Neural cell (in vitro differentiated cells): ENCODE results near the gene KLC1. TPM values are rescaled to one million over a fixed set of nuclear protein-coding genes. Genes with fewer than 3 reads are reported as not detected.

Experiments
- H2AFZ ChIP-seq: fragments of 200-600, 300-800 bp; sonication (generic), shearing (Covaris generic); 2 replicates; pipeline ENCODE4 v1.6.0; 2014; ENCODE audit warnings: low read depth, mild to moderate bottlenecking, antibody characterized with exemption, low read length, moderate library complexity
- H3F3A ChIP-seq: fragments of 200-600 bp; shearing (Covaris generic); 2 replicates; pipeline ENCODE4 v1.6.1; 2016; ENCODE audit warnings: mild to moderate bottlenecking, moderate library complexity, mixed read lengths, antibody characterized with exemption, low read length; ENCODE audit not compliant: insufficient read depth, poor library complexity, severe bottlenecking
- H3K27ac ChIP-seq: fragments of 200-600, 300-800 bp; sonication (generic), shearing (Covaris generic); 2 replicates; pipeline ENCODE4 v1.5.1; 2014; ENCODE audit warnings: mild to moderate bottlenecking, low read length, moderate library complexity
- H3K27me3 ChIP-seq: fragments of 300-800, 200-600 bp; sonication (generic), shearing (Covaris generic); 2 replicates; pipeline ENCODE4 v1.6.0; 2014; ENCODE audit warnings: mild to moderate bottlenecking, low read depth, low read length, moderate library complexity; ENCODE audit not compliant: insufficient read depth
- H3K36me3 ChIP-seq: fragments of 300-800, 200-600 bp; sonication (generic), shearing (Covaris generic); 2 replicates; pipeline ENCODE4 v1.5.1; 2014; ENCODE audit warnings: mild to moderate bottlenecking, antibody characterized with exemption, low read length, moderate library complexity; ENCODE audit not compliant: insufficient read depth
- H3K4me2 ChIP-seq: fragments of 300-800, 200-600 bp; sonication (generic), shearing (Covaris generic); 2 replicates; pipeline ENCODE4 v1.6.0; 2014; ENCODE audit warnings: mild to moderate bottlenecking, low read length
- H3K4me3 ChIP-seq: fragments of 300-800, 200-600 bp; sonication (generic), shearing (Covaris generic); 2 replicates; pipeline ENCODE4 v1.5.1; 2014; ENCODE audit warnings: mild to moderate bottlenecking, low read length, moderate library complexity
- H3K79me2 ChIP-seq: fragments of 200-600 bp; shearing (Covaris generic); replicated peaks from 2 replicates; pipeline ENCODE4 v1.6.0; 2014; ENCODE audit warnings: mild to moderate bottlenecking, low read length, moderate library complexity; ENCODE audit not compliant: insufficient read depth
- H3K9ac ChIP-seq: fragments of 300-800, 200-600 bp; sonication (generic), shearing (Covaris generic); 2 replicates; pipeline ENCODE4 v1.6.1; 2016; ENCODE audit warnings: mild to moderate bottlenecking, low read length, mixed read lengths
- H3K9me2 ChIP-seq: fragments of 200-600 bp; shearing (Covaris generic); 2 replicates; pipeline ENCODE4 v1.6.1; 2016; ENCODE audit warnings: mild to moderate bottlenecking, low read length, mixed read lengths; ENCODE audit not compliant: insufficient read depth
- H3K9me3 ChIP-seq: fragments of 200-600, 300-800 bp; sonication (generic), shearing (Covaris generic); 2 replicates; pipeline ENCODE4 v1.6.1; 2016; ENCODE audit warnings: mild to moderate bottlenecking, mixed run types, low read length, moderate library complexity, mixed read lengths
- H4K20me1 ChIP-seq: fragments of 200-600 bp; shearing (Covaris generic); 2 replicates; pipeline ENCODE4 v1.6.1; 2016; ENCODE audit warnings: mild to moderate bottlenecking, mixed run types; ENCODE audit not compliant: insufficient read depth
- EP300 ChIP-seq: fragments of 450-650 bp; conservative IDR thresholded peaks from 2 replicates; pipeline ENCODE4 v1.6.1; 2014; ENCODE audit warnings: antibody characterized with exemption, mild to moderate bottlenecking, moderate library complexity; ENCODE audit not compliant: poor library complexity, severe bottlenecking
- EZH2 ChIP-seq: fragments of 200-600, 300-800 bp; shearing (Covaris generic), sonication (generic); IDR thresholded peaks from 2 replicates; pipeline ENCODE4 v1.6.1; 2014; ENCODE audit warnings: antibody characterized with exemption, low read length, borderline replicate concordance, mild to moderate bottlenecking; ENCODE audit not compliant: insufficient read depth, poor library complexity, severe bottlenecking
- MXI1 ChIP-seq: fragments of 450-650 bp; conservative IDR thresholded peaks from 2 replicates; pipeline ENCODE4 v1.6.1; 2014; ENCODE audit warnings: antibody characterized with exemption, mild to moderate bottlenecking; ENCODE audit not compliant: poor library complexity, severe bottlenecking
- POLR2AphosphoS5 ChIP-seq: IDR thresholded peaks from 2 replicates; pipeline ENCODE4 v1.6.1; 2012
- RAD21 ChIP-seq: fragments of 450-650 bp; conservative IDR thresholded peaks from 2 replicates; pipeline ENCODE4 v1.6.1; 2014; ENCODE audit warnings: antibody characterized with exemption, mild to moderate bottlenecking, moderate library complexity
- SMC3 ChIP-seq: fragments of 450-650 bp; conservative IDR thresholded peaks from 2 replicates; pipeline ENCODE4 v1.6.1; 2014; ENCODE audit warnings: antibody characterized with exemption, mild to moderate bottlenecking, moderate library complexity; ENCODE audit not compliant: poor library complexity
- TAF1 ChIP-seq: IDR thresholded peaks from 2 replicates; pipeline ENCODE4 v1.6.1; 2012; ENCODE audit warnings: low read depth
- polyA minus RNA-seq: library from RNA; depleted of rRNA, polyadenylated mRNA; stranded (reverse); fragments of >200 nt; gene quantifications from 2 replicates; pipeline ENCODE4 v1.2.3, GENCODE V29; 2014
- polyA plus RNA-seq: library from polyadenylated mRNA; depleted of rRNA; stranded (reverse); fragments of >200 nt; gene quantifications from 2 replicates; pipeline ENCODE4 v1.2.3, GENCODE V29; 2014
- TF ChIP-seq, protein P1 (sequence below): fragments of 450-650 bp; IDR thresholded peaks from 2 replicates; pipeline ENCODE4 v1.5.1; 2014; ENCODE audit warnings: antibody characterized with exemption, mild to moderate bottlenecking, moderate library complexity; ENCODE audit not compliant: poor library complexity, severe bottlenecking
- TF ChIP-seq, protein P2 (sequence below): IDR thresholded peaks from 2 replicates; pipeline ENCODE4 v1.6.1; 2012; ENCODE audit warnings: borderline replicate concordance

KLC1 gene
- polyA plus RNA-seq (1,243 and 1,272 TPM in 2 replicates), polyA minus RNA-seq (589 and 744 TPM in 2 replicates)

DNA sequence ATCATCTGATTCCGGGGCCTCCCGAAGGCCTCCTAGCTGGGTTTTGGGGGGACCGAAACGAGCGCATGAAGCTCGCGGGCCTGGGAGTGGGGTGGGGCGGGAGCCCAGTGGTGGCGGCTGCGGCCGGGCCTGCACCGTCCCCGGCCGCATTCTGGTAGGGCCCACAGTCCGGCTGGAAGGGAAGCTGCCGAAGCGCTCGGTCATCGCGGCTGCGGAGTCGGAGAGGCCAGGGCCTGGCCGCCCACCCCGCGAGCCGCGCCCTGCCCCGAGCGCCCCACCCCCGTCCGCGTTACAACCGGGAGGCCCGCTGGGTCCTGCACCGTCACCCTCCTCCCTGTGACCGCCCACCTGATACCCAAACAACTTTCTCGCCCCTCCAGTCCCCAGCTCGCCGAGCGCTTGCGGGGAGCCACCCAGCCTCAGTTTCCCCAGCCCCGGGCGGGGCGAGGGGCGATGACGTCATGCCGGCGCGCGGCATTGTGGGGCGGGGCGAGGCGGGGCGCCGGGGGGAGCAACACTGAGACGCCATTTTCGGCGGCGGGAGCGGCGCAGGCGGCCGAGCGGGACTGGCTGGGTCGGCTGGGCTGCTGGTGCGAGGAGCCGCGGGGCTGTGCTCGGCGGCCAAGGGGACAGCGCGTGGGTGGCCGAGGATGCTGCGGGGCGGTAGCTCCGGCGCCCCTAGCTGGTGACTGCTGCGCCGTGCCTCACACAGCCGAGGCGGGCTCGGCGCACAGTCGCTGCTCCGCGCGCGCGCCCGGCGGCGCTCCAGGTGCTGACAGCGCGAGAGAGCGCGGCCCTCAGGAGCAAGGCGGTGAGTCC lies at the start of gene KLC1:
Gene KLC1, plus strand, starts transcription at position 528 of the 819 bp plus-strand sequence. CDS start 25,354 bp downstream, outside the sequence.
- Histone ChIP-seq H3K36me3 (no peaks in the 10 kb centered on the region), H3K79me2 (peaks cover 52% of the 10 kb centered on the region), H3K9me2 (no peaks in the 10 kb centered on the region), H3K27me3 (no peaks in the 10 kb centered on the region), H3K9ac (peak within 1 kb of the TSS; percentile 97), H4K20me1 (no peaks in the 10 kb centered on the region), H2AFZ (peak within 1 kb of the TSS; percentile 95), H3K4me2 (peak within 1 kb of the TSS; percentile 75), H3K27ac (peak within 1 kb of the TSS; percentile 88), H3F3A (no peaks in the 10 kb centered on the region), H3K9me3 (no peaks in the 10 kb centered on the region), H3K4me3 (peak within 1 kb of the TSS; percentile 89)
- TF ChIP-seq, protein P1, sequence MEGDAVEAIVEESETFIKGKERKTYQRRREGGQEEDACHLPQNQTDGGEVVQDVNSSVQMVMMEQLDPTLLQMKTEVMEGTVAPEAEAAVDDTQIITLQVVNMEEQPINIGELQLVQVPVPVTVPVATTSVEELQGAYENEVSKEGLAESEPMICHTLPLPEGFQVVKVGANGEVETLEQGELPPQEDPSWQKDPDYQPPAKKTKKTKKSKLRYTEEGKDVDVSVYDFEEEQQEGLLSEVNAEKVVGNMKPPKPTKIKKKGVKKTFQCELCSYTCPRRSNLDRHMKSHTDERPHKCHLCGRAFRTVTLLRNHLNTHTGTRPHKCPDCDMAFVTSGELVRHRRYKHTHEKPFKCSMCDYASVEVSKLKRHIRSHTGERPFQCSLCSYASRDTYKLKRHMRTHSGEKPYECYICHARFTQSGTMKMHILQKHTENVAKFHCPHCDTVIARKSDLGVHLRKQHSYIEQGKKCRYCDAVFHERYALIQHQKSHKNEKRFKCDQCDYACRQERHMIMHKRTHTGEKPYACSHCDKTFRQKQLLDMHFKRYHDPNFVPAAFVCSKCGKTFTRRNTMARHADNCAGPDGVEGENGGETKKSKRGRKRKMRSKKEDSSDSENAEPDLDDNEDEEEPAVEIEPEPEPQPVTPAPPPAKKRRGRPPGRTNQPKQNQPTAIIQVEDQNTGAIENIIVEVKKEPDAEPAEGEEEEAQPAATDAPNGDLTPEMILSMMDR: peak; percentile 42
- TF ChIP-seq SMC3 (no peak), EP300 (peak; percentile 49), RAD21 (peak; percentile 35), TAF1 (peak; percentile 77), MXI1 (peak; percentile 79), EZH2 (no peak), POLR2AphosphoS5 (peak; percentile 98)
- TF ChIP-seq, protein P2, sequence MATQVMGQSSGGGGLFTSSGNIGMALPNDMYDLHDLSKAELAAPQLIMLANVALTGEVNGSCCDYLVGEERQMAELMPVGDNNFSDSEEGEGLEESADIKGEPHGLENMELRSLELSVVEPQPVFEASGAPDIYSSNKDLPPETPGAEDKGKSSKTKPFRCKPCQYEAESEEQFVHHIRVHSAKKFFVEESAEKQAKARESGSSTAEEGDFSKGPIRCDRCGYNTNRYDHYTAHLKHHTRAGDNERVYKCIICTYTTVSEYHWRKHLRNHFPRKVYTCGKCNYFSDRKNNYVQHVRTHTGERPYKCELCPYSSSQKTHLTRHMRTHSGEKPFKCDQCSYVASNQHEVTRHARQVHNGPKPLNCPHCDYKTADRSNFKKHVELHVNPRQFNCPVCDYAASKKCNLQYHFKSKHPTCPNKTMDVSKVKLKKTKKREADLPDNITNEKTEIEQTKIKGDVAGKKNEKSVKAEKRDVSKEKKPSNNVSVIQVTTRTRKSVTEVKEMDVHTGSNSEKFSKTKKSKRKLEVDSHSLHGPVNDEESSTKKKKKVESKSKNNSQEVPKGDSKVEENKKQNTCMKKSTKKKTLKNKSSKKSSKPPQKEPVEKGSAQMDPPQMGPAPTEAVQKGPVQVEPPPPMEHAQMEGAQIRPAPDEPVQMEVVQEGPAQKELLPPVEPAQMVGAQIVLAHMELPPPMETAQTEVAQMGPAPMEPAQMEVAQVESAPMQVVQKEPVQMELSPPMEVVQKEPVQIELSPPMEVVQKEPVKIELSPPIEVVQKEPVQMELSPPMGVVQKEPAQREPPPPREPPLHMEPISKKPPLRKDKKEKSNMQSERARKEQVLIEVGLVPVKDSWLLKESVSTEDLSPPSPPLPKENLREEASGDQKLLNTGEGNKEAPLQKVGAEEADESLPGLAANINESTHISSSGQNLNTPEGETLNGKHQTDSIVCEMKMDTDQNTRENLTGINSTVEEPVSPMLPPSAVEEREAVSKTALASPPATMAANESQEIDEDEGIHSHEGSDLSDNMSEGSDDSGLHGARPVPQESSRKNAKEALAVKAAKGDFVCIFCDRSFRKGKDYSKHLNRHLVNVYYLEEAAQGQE: peak; percentile 12

DNA sequence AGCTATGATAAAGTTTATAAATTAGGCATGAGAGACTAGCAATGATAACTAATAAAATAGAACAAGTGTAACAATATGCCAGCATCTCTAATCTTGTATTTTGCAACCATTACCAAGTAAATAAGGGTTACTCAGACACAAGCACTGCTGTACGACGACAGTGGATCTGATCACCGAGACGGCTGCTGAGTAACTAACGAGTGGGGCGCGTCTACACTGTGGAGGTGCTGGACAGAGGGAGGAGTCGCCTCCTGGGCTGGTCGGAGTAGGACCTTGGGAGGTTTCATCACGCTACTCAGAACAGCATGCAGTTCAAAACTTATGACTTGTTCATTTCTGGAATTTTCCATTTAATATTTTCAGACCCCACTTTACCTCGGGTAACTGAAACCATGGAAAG lies 47.8 kb upstream of the KLC1 start:
- H3K9me3 ChIP-seq: no peaks in the 10 kb centered on the region
- no peak overlapping the region for H3K4me3 ChIP-seq
- H3K36me3 ChIP-seq: peaks cover 11% of the 10 kb centered on the region
- H3K79me2 ChIP-seq: peaks cover 3% of the 10 kb centered on the region
- H3K9me2 ChIP-seq: no peaks in the 10 kb centered on the region
- no peak overlapping the region for H3K9ac ChIP-seq
- TF ChIP-seq, protein P2: no peak
- TF ChIP-seq SMC3 (no peak), EP300 (no peak), POLR2AphosphoS5 (no peak), EZH2 (no peak), RAD21 (no peak), MXI1 (no peak), TAF1 (no peak)
- TF ChIP-seq, protein P1: no peak
- H3K27ac ChIP-seq: no peak overlapping the region
- H4K20me1 ChIP-seq: no peaks in the 10 kb centered on the region
- H3K4me2 ChIP-seq: no peak overlapping the region
- H3K27me3 ChIP-seq: no peaks in the 10 kb centered on the region
- no peak overlapping the region for H2AFZ ChIP-seq
- H3F3A ChIP-seq: no peaks in the 10 kb centered on the region
